MM.1S (cell line): ENCODE results near the gene LTBP1.
"Not testable (repeated sequence)": the region's sequence is repeated elsewhere in the genome, so short reads cannot be mapped to it uniquely, and the experiment has no call there.

ENCODE experiments used
- EZH2 ChIP-seq: fragments of 300-600 bp; sonication (generic); optimal IDR thresholded peaks from 2 replicates; pipeline ENCODE3; 2017; ENCODE audit warnings: low read depth, mild to moderate bottlenecking, antibody characterized with exemption, low read length, mixed read lengths
- EZH2phosphoT487 ChIP-seq: fragments of 300-600 bp; sonication (generic); IDR thresholded peaks from 2 replicates; pipeline ENCODE4 v1.6.1; 2018; ENCODE audit warnings: antibody characterized with exemption, low read length
- TF ChIP-seq, protein P1 (sequence below): fragments of 300-600 bp; sonication (generic); IDR thresholded peaks from 2 replicates; pipeline ENCODE4 v1.5.1; 2016; ENCODE audit warnings: antibody characterized with exemption, low read length, mixed read lengths

- TF ChIP-seq, protein P1, sequence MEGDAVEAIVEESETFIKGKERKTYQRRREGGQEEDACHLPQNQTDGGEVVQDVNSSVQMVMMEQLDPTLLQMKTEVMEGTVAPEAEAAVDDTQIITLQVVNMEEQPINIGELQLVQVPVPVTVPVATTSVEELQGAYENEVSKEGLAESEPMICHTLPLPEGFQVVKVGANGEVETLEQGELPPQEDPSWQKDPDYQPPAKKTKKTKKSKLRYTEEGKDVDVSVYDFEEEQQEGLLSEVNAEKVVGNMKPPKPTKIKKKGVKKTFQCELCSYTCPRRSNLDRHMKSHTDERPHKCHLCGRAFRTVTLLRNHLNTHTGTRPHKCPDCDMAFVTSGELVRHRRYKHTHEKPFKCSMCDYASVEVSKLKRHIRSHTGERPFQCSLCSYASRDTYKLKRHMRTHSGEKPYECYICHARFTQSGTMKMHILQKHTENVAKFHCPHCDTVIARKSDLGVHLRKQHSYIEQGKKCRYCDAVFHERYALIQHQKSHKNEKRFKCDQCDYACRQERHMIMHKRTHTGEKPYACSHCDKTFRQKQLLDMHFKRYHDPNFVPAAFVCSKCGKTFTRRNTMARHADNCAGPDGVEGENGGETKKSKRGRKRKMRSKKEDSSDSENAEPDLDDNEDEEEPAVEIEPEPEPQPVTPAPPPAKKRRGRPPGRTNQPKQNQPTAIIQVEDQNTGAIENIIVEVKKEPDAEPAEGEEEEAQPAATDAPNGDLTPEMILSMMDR, result not testable (repeated sequence)
- TF ChIP-seq EZH2phosphoT487, EZH2: not testable (repeated sequence)
Measured at GRCh38 chr2:33235559-33235958, 288.8 kb downstream of the LTBP1 start.
